Umbilical cord (tissue), 2 donors: ENCODE results near the gene PIAS1. TPM values are rescaled to one million over a fixed set of nuclear protein-coding genes. Genes with fewer than 3 reads are reported as not detected.
"Not testable (repeated sequence)": the region's sequence is repeated elsewhere in the genome, so short reads cannot be mapped to it uniquely, and the experiment has no call there.

Experiments used
- DNase-seq: peaks from one replicate; pipeline ENCODE4 v3.0.0-alpha.2; 2015; ENCODE audit warnings: low spot score
- total RNA-seq: library from RNA; depleted of rRNA; stranded (reverse); fragments of >200 nt; gene quantifications from one replicate; pipeline ENCODE4 v1.2.3, GENCODE V29; 2014; ENCODE audit warnings: low replicate concordance; ENCODE audit not compliant: insufficient read depth

The PIAS1 gene
- total RNA-seq, 1 donor from 2014 or later, result 40.0 TPM

- peak; percentile 76 for DNase-seq
These were observed 179.9 kb downstream of the PIAS1 start for GRCh38 chr15:68234060-68234459.

- DNase-seq, result not testable (repeated sequence)
These were observed 180.4 kb downstream of the PIAS1 start for GRCh38 chr15:68234520-68234919.

- DNase-seq, result no peak
These were observed 180.9 kb downstream of the PIAS1 start for GRCh38 chr15:68235022-68235421.

GRCh38 chr15:68239025-68239424 lies 184.9 kb downstream of the PIAS1 start:
- no peak for DNase-seq

GRCh38 chr15:68241088-68241935 lies 187.2 kb downstream of the PIAS1 start:
- no peak for DNase-seq

Other genes starting within 250 kb of the PIAS1 start
- gene SKOR1, start 228.8 kb upstream of the PIAS1 start, total RNA-seq, result 0.96 TPM
- not detected for gene RNU6-1, start 214.3 kb upstream of the PIAS1 start, total RNA-seq
- gene CALML4, start 151.0 kb downstream of the PIAS1 start, total RNA-seq, result 13.0 TPM
- gene CLN6, start 175.4 kb downstream of the PIAS1 start, total RNA-seq, result 9.6 TPM
- gene FEM1B, start 223.4 kb downstream of the PIAS1 start, total RNA-seq, result 82.8 TPM